ENCODE data around the gene SETD5.

SETD5 gene

DNA sequence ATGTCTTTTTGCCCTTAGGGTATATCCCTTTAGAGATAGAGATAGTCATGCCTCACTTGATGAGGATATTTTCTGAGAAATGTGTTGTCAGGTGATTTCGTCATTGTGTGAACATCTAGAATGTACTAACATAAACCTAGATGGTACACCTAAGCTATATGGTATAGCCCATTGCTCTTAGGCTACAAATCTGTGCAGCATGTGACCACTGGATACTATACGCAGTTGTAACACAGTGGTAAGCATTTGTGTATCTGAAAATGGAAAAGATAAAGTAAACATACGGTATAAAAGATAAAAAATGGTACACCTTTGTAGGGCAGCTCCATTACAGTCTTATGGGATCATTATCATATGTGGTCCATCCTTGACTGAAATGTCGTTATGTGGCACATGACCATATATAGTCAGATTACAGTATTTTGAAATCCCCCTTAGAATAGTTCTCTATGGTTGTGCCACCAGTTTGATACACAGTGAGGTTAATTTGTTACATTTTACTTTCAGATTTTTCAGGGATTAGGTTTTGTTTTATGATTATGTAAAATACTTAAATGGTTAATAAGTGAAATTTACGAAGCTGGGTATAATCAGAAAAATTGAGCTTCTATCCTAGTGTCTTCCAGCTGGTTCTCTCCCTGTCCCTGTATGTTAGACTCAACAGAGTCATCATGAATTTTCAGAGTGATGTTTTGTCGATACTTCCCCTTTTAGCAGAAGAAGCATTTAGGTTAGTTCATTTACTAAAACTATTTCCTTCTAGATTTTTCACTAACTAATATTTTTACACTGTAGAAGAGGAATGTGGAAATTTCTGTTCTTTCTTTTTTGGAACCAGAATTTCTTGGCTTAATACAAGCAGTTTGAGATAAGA lies 12.8 kb downstream of the SETD5 start:
- no peak for DNase-seq (ENCODE audit: low spot score)

DNA sequence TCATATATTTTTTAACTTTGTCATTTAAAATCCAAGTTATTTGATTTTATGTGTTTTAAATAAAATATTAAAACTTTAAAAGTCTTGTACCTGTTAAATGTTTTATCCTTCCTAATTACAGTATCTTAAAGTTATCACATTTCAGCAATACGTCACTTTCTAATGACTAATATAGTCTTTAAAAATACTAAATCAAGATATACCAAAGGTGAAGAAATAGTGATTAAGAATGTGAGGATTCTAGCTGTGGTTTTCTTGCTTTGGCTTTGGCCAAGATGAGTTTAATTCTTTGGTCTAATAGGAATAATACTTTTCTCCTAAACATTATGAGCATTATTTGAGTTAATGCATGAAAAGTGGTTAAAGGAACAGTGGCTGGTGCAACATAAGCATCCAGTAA lies 13.9 kb downstream of the SETD5 start:
- DNase-seq (ENCODE audit: low spot score), result no peak

GRCh38 chr3:9412293-9412692 lies 14.9 kb downstream of the SETD5 start:
- DNase-seq (ENCODE audit: low spot score), result no peak

- DNase-seq (ENCODE audit: low spot score), result no peak
Measured at GRCh38 chr3:9414826-9415225, 17.4 kb downstream of the SETD5 start.

DNA sequence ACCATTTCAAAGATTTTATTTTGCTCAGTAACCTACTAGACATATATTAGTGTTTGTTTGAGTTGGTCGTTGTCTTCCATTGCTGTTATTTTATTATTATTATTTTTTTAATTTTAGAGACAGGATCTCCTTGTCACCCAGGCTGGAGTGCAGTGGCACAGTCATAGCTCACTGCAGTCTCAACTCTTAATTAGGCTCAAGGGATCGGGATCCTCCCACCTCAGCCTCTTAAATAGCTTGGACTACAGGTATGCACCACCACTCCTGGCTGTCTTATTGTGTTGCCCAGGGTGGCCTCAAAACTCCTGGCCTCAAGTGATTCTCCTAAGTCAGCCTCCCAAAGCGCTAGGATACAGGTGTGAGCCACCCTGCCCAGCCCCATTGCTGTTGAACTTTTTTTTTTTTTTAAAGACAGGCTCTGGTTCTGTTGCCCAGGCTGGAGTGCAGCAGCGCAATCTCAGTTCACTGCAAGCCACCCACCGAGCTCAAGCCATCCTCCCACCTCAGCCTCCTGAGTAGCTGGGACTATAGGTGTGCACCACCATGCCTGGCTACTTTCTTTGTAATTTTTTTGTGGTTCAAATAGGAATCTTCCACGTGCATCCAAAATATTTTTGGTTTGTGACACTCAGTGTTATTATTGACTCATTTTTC lies 18.2 kb downstream of the SETD5 start:
- DNase-seq (ENCODE audit: low spot score), result no peak

DNA sequence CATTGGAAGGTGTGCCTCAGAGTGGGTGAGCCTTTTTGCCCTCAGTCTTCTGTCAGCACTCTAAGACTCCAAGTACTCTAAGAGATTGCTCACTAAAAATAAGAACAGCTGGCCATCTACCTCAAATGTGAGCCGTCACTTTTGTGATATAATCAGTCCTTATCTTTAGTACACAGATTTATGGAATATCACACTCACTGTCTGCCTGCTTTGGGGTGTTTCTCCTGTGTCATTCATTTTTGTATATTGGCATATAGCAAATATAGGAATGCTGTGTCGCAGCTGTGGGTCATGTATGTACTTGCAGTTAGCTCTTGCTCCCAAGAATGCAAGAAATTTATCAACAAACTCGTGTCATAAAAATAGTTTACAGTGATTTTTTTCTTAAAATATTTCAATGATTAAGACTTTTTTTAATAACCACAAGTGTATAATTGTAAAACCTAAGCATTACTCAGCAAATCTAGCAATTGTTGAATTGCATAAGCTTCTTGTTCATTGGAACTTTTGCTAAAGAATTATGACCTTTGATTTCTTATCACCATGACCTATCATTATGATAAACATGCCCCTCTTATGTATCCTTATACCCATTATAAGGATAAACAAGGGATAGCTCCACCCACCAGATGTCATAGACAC lies 18.8 kb downstream of the SETD5 start:
- DNase-seq (ENCODE audit: low spot score), result no peak

GRCh38 chr3:9420850-9421549 lies 23.6 kb downstream of the SETD5 start:
- DNase-seq (ENCODE audit: low spot score), result no peak

DNA sequence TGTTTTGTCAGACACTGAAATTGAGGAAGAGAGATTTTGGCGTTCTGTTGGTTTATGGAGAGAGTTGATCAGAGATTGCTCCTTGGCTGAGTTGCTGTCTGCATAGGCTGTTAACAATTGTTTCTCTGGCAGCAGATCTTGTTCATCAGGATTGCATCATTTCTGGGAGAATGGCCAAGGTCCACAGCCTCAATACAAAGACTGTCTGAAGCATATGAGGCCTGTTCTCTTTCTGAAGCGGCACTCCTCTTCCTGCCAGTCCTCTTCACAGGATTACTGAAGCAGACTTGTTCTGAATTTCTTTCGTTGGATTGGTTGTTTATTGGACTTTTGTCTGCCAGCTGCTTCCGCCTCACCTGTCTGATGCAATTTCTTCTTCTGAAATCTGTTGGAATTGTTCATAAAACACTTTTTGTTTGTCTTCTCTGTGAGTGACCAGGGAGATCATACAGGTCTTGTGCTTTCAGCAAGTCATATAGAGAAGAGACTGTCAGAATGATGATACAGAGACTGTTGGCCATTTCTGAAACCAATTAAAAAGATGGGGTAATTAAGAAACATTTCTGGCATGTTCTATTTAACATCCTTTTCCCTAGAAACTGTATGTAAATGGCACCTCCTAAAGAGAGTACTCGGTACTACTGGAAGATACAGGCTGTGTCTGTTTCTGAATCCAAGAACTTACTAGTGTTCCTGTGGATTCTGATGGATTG lies 25.5 kb downstream of the SETD5 start:
- peak; percentile 36 for DNase-seq (ENCODE audit: low spot score)

DNA sequence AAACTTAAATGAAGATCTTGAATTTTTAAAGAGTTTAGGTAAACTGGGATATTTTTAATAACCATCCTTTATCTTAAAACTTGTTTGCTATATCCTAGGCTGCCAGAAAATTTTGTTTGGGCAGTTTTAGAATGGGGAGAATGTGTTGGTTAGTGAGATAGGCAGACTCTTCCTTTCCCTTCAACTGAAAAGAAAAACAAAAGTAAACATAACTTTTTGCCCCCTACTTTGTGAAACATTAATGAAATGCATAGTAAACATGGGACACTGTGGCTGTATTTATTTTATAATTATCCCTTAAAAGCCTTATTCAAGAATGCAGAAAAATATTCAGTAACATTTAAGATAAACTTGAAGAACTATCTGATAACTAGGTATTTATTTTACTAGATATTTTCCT lies 31.0 kb downstream of the SETD5 start:
- no peak for DNase-seq (ENCODE audit: low spot score)

GRCh38 chr3:9430733-9431132 lies 33.3 kb downstream of the SETD5 start:
- no peak for DNase-seq (ENCODE audit: low spot score)

DNA sequence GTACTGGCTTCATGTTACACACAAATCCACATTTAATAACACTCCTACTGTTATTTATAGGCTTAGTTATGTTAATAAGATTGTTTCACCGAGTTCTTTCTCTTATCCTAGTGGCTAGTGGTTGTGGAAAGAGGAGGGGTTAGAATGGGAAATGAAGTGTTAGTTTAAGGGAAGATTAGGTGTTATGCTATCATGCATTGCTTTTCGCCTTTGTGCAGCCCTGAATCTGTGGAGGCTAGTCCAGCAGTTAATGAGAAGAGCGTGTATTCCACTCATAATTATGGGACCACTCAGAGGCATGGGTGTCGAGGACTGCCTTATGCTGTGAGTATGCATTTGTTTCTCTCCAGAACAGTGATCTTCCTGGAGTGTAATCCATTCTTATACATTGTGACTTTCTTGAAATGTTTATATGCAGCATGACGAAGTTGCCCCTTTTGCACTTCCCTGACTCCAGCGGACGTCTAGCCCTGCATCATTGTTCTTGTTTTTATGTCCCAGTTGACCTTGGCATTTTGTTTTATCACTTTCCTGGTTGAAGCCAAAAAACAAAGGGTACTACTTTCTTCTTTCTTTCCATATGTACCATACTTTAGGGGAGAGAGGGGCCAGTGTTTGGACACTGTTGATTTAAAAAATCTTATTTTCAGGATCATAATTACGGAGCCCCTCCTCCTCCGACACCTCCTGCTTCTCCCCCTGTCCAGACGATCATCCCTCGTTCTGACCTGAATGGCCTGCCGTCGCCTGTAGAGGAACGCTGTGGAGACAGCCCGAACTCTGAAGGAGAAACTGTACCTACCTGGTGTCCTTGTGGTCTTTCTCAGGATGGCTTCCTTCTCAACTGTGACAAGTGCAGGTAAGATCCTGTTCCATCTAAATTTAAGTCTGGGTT lies 36.5 kb downstream of the SETD5 start:
- no peak for DNase-seq (ENCODE audit: low spot score)

- DNase-seq (ENCODE audit: low spot score), result no peak
Measured at GRCh38 chr3:9435316-9435715, 37.9 kb downstream of the SETD5 start.

GRCh38 chr3:9439331-9439730 lies 41.9 kb downstream of the SETD5 start:
- no peak for DNase-seq (ENCODE audit: low spot score)

GRCh38 chr3:9441501-9442221 lies 44.2 kb downstream of the SETD5 start:
- DNase-seq (ENCODE audit: low spot score), result no peak

- no peak for DNase-seq (ENCODE audit: low spot score)
Measured at GRCh38 chr3:9448071-9448470, 50.7 kb downstream of the SETD5 start.

DNA sequence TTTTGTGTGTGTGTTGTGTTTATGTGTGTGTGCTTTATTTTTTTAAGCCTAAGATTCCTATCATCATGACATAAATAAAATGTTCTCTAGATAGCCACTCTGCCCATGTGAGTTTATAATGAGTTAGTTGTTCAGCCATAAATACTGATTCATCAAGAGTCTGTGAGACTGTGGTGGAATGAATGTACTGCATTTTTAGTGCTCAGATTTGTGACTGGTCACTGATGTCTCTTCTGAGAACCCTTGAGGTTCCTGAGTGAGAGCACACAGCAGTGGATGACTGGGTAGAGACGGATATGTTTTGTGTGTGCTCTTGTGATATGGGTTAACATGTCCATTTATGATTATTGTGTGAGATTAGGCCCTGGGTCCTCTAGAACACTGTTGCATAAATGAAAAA lies 51.2 kb downstream of the SETD5 start:
- no peak for DNase-seq (ENCODE audit: low spot score)

DNA sequence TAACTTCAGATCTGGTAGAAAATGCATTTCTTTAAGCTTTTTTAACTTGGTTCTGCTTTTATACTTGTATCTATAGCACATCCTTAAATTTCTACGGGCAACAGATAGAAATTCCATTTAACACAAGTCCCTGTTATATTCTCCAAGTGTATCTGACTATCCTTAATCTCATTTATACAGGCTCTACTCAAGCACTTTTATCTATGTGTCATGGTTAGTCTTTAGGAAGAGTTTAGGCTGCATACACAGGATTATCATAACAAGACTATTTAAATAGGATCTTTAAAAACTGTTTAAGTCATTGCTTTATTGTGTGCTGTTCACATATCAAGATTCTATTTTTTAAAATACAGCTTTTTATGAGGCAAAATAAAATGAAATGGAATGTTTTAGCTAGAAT lies 52.7 kb downstream of the SETD5 start:
- DNase-seq (ENCODE audit: low spot score), result no peak

DNA sequence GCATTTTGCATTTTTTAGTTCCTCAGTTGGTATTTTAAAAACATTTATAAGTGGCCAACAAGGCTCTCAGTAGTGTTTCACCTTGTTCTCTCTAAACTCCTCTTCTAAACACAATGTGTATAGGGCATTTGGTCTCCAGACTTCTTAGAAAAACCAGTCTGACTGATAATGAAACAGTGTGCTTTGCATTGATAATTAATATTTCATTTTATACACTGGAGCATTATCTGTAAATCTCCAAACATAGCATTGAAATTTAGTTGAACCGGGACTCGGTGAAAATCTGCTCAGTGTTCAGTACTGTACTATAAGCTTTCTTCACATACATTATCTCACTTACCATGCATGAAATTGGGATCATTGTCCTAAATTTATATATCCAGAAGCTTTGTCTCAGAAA lies 53.6 kb downstream of the SETD5 start:
- DNase-seq (ENCODE audit: low spot score), result no peak

- no peak for DNase-seq (ENCODE audit: low spot score)
Measured at GRCh38 chr3:9452417-9452816, 55.0 kb downstream of the SETD5 start.

DNA sequence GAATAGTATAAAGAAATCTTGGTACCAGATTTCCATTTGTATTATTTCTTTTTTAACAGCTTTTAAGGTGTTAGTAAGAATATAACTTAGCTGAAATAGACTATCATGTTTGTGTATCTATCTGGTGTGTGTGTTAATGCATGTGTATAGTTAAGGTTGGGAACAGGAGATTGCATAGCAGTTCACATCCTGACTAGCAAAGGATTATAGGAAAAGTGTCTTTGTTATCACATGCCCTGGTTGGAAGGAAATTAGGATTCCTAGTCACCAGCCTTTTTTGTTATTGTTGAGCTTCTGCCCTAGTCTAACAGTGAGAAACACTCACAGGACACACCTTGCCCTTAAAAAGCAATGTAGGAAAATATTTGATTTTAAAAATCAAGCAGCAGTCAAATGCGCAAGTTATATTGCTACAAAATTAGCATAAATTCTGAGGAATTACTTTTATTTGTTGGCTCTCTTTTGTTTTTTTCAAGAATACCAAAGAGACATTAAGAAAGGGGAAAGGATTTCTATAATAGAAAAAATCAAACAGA lies 58.2 kb downstream of the SETD5 start:
- no peak for DNase-seq (ENCODE audit: low spot score)

Data from CD4-positive, alpha-beta T cell treated with Interleukin-15 for 4 hours (primary cell).